DOHH2 (cell line): ENCODE measurements around the gene CCDC88C.

Source experiments
- EZH2phosphoT487 ChIP-seq: fragments of 200-600 bp; sonication (generic); IDR thresholded peaks from 2 replicates; pipeline ENCODE4 v1.6.1; 2017; ENCODE audit warnings: borderline replicate concordance, mild to moderate bottlenecking, antibody characterized with exemption, low read length, moderate library complexity, mixed read lengths
- TF ChIP-seq, protein P1 (sequence below): fragments of 200-600 bp; sonication (generic); IDR thresholded peaks from one replicate; pipeline ENCODE4 v1.5.1; 2014; ENCODE audit warnings: antibody characterized with exemption, mild to moderate bottlenecking, low read depth, low read length; ENCODE audit not compliant: poor library complexity, severe bottlenecking

DNA sequence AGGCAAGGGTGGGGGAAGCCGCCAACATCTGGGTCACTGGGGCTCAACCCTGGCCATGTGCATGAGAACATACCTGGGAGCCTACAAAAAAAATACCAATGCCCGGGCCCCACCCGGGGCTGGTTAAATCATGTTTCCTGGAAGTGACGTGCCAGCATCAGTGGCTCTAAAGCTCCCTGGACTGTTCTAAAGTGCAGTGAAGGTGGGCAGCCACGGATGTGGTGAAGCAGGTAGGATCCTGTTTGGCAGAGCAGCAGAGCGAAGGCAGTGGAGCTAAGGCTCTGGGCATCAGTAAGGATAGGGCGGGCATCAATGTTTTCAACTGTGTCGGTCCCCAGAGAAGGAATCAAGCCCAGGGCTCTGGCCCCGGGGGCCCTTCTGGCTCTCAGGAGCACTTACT lies 172.6 kb downstream of the CCDC88C start:
- TF ChIP-seq, protein P1, sequence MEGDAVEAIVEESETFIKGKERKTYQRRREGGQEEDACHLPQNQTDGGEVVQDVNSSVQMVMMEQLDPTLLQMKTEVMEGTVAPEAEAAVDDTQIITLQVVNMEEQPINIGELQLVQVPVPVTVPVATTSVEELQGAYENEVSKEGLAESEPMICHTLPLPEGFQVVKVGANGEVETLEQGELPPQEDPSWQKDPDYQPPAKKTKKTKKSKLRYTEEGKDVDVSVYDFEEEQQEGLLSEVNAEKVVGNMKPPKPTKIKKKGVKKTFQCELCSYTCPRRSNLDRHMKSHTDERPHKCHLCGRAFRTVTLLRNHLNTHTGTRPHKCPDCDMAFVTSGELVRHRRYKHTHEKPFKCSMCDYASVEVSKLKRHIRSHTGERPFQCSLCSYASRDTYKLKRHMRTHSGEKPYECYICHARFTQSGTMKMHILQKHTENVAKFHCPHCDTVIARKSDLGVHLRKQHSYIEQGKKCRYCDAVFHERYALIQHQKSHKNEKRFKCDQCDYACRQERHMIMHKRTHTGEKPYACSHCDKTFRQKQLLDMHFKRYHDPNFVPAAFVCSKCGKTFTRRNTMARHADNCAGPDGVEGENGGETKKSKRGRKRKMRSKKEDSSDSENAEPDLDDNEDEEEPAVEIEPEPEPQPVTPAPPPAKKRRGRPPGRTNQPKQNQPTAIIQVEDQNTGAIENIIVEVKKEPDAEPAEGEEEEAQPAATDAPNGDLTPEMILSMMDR: no peak
- TF ChIP-seq EZH2phosphoT487: no peak
